Stimulated activated CD8-positive, alpha-beta memory T cell treated with anti-CD3 and anti-CD28 coated beads, Interleukin-7, amount 100 ng/mL, for 24 hours (primary cell): ENCODE data around the gene AKAP12.

Experiments used
- DNase-seq: peaks from one replicate; pipeline ENCODE4 v3.0.0-alpha.2; 2020; ENCODE audit warnings: low read depth

Gene AKAP12, protein sequence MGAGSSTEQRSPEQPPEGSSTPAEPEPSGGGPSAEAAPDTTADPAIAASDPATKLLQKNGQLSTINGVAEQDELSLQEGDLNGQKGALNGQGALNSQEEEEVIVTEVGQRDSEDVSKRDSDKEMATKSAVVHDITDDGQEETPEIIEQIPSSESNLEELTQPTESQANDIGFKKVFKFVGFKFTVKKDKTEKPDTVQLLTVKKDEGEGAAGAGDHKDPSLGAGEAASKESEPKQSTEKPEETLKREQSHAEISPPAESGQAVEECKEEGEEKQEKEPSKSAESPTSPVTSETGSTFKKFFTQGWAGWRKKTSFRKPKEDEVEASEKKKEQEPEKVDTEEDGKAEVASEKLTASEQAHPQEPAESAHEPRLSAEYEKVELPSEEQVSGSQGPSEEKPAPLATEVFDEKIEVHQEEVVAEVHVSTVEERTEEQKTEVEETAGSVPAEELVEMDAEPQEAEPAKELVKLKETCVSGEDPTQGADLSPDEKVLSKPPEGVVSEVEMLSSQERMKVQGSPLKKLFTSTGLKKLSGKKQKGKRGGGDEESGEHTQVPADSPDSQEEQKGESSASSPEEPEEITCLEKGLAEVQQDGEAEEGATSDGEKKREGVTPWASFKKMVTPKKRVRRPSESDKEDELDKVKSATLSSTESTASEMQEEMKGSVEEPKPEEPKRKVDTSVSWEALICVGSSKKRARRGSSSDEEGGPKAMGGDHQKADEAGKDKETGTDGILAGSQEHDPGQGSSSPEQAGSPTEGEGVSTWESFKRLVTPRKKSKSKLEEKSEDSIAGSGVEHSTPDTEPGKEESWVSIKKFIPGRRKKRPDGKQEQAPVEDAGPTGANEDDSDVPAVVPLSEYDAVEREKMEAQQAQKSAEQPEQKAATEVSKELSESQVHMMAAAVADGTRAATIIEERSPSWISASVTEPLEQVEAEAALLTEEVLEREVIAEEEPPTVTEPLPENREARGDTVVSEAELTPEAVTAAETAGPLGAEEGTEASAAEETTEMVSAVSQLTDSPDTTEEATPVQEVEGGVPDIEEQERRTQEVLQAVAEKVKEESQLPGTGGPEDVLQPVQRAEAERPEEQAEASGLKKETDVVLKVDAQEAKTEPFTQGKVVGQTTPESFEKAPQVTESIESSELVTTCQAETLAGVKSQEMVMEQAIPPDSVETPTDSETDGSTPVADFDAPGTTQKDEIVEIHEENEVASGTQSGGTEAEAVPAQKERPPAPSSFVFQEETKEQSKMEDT (N-terminal part only)

DNA sequence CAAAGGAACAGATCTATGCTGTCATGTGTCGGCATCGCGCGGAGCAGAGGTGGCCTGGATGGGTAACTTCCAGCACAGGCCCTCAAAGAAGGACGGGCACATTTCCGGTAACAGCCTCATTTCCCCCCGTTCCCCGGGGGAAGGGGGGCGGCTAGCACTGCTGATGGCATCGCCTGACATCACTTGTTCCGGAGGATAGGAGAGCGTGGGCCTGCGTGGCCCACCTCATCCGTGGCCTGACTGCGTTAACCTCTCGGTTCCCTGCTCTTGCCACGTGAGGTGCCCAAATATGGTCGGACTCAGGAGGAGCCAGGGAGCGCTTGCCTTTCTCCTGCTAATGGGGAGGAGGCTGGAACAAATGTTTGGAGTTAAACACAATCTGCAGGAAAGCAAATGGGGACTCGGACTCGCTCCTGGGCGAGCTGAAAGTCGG, at the start of gene AKAP12:
Gene AKAP12, plus strand, starts transcription at position 365 of the 433 bp plus-strand sequence. CDS start 596 bp downstream, outside the sequence.
- DNase-seq = no peak

DNA sequence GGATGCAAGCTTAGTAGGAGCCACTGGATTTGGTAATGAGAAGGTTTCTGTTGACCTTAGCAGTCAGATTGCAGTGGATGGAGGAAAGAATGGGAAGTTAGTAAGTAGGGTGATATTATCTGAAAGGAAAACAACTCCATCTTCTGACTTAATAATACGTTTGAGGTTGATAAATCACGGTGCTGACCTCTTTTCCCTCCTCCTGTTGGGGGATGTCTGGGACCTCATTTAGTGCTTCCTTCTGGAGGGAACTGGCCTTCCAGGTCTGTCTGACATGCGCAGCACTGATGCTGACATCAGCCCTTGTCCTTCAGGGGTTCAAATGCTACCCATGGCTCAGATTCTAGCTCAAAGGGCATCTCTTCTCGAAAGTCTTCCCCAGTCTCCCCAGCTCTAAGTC, 48.2 kb upstream of the AKAP12 start:
- DNase-seq = no peak

- DNase-seq = no peak
Observed at GRCh38 chr6:151196555-151196954, 43.2 kb upstream of the AKAP12 start.

- DNase-seq = no peak
Observed at GRCh38 chr6:151197556-151197955, 42.2 kb upstream of the AKAP12 start.

- no peak for DNase-seq
Observed at GRCh38 chr6:151199991-151200390, 39.8 kb upstream of the AKAP12 start.

DNA sequence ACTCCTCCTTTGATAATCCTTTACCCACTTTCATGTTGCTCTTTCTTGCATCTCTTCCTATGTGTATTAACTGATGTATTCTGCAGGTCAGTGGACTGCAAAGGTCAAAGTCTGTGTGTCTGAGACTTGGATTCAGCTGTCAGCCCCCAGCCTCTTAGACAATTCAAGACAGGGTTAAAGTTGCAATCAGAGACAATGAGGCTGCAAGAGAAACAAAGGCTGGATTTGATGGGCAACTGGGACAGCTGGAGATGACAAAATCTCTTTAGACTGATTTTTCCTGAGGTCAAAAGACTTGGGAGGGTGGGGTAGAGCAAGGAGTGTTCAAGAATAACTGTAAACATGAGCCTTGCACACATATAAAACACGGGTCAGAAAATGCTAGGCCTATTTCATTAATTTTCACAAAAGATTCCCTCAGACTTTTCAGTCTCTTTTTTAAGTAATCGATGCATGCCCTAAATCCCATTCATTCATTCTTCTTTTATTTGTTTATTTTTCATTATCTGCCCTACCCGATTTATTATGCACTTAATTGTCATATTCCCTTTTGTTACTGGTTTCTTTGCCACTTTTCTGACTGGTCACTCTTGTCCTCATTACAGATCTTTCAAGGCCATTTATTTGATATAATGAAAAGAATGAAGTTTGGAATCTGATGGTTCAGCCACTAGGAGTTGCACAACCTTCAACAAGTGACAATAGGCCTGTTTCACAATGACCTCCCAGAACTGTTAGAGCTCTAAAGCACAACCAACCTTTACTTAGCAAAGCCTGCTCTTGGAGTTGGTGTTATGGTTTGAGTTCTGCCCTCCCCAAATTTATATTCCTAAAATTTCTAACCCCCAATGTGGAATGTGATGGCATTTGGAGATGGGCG, 33.8 kb upstream of the AKAP12 start:
- no peak for DNase-seq

GRCh38 chr6:151207674-151208073, 32.1 kb upstream of the AKAP12 start:
- no peak for DNase-seq

DNA sequence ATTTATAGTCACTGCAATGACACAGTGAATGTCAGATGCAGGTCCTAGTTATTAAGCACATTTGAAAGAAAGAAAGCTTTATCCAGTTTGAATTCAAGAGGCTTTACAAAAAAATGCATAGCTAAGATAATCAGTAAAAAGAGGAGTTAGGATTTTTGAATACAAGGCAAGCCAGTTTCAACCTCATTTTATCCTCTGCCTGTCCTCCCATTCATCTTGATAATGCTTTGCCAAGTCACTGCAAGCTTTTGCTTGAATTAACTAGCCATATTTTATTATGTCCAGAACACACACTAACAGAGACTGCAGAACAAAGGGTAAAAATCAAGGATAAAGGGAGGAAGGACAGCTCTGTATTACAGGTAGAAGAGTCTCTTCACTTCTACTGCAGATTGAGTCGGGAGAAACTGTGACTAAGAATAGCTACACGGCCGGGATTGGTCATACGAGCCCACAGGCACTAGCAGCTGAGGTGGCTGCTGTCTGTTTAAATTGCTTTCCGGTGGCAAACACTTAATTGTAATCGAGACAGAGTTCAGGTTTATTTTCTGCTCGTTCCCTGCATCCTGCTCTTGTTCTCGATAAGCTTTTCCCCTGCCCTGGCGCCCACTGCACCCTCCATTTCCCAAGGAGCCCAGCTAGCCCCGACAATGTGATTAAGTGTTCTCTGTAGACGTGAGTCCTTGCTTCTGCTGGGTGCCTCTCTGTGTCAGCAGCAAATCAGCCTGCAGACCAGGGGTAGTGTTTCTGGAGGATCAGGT, 30.5 kb upstream of the AKAP12 start:
- no peak for DNase-seq

GRCh38 chr6:151211075-151211474, 28.7 kb upstream of the AKAP12 start:
- DNase-seq = no peak

GRCh38 chr6:151213352-151213751, 26.4 kb upstream of the AKAP12 start:
- DNase-seq = no peak

DNA sequence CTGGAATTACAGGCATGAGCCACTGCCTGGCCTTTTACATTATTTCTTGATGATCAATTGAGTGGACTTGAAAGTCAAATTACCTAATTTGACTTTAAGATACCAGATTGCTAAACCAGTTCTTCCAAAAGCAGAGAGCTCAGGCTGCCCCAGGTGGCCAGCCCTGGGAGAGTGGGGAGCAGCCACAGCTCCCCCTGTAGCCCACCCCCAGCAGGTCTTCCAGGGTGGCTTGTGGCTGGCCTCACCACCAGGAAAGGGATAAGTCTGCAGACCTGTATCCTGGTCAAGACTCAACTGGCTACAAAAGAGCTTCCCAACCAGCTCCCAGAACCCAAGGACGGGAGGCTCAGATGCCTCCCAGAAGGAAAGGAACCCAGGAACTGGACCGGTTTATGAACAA, 23.8 kb upstream of the AKAP12 start:
- no peak for DNase-seq

DNA sequence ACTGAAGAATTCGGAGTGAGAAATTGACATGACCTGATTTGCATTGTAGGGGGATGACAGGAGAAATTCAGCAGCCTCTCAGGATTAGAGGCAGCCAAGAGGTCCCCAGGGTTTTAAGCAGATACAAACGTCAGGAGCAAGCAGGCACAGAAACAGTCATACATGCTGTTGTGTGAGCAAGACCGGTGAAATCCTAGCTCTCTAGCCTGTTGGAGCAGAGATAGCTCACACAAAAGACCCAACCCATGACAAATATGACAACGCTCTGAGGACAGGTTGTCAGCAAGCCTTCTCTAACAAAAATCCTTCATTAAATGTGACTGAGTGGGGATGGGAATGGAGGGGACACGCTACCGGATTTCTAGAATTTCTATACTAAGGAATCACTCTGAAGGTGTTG, 23.0 kb upstream of the AKAP12 start:
- DNase-seq = no peak

- no peak for DNase-seq
Observed at GRCh38 chr6:151219192-151219591, 20.6 kb upstream of the AKAP12 start.

GRCh38 chr6:151224076-151224475, 15.7 kb upstream of the AKAP12 start:
- no peak for DNase-seq

- no peak for DNase-seq
Observed at GRCh38 chr6:151225919-151226318, 13.8 kb upstream of the AKAP12 start.

GRCh38 chr6:151228788-151229400, 10.9 kb upstream of the AKAP12 start:
- no peak for DNase-seq

- DNase-seq = no peak
Observed at GRCh38 chr6:151229401-151230276, 10.1 kb upstream of the AKAP12 start.

DNA sequence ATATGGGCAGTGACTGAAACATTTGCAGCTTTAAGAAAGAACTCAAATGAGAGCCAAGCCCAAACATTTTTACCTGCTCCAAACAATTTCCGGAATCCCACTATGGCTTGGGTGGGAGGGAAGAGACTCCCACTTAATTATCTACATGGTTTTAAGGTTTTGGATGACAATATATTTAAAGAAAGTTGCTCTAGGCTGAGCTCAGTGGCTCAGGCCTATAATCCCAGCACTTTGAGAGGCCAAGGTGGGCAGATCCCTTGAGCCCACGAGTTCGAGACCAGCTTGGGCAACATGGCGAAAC, 9.5 kb upstream of the AKAP12 start:
- no peak for DNase-seq

DNA sequence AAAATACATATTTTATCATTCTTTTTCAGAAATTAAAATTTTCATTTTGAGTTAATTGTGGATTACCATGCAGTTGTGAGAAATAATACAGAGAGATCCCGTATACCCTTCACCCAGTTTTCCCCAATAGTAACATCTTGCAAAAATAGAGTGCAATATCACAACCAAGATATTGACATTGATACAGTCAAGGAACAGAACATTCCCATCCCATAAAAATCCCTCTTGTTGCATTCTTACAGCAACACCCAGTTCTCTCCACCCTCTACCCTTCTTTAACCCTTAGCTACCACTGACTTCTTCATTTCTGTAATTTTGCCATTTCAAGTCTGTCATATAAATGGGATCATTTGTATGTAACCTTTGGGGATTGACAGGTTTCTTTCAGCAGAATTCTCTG, 6.9 kb upstream of the AKAP12 start:
- no peak for DNase-seq
